Rectal smooth muscle tissue (tissue), 1 donor: ENCODE measurements around the gene ADPRHL1.
"Not testable (repeated sequence)": the region's sequence is repeated elsewhere in the genome, so short reads cannot be mapped to it uniquely, and the experiment has no call there.

Experiments used
- H3K27ac ChIP-seq: one replicate; pipeline ENCODE4 v1.7.0; 2013; ENCODE audit warnings: low read depth, low read length, inconsistent platforms
- H3K27me3 ChIP-seq: one replicate; pipeline ENCODE4 v1.7.0; 2013; ENCODE audit warnings: low read length; ENCODE audit not compliant: control insufficient read depth, insufficient read depth
- H3K36me3 ChIP-seq: one replicate; pipeline ENCODE4 v1.7.0; 2013; ENCODE audit warnings: low read length; ENCODE audit not compliant: control insufficient read depth, insufficient read depth
- H3K4me1 ChIP-seq: one replicate; pipeline ENCODE4 v1.7.0; 2013; ENCODE audit warnings: low read length; ENCODE audit not compliant: control insufficient read depth, insufficient read depth
- H3K4me3 ChIP-seq: one replicate; pipeline ENCODE4 v1.7.0; 2013; ENCODE audit warnings: low read length
- H3K9ac ChIP-seq: one replicate; pipeline ENCODE4 v1.7.0; 2013; ENCODE audit warnings: low read length

Gene ADPRHL1

DNA sequence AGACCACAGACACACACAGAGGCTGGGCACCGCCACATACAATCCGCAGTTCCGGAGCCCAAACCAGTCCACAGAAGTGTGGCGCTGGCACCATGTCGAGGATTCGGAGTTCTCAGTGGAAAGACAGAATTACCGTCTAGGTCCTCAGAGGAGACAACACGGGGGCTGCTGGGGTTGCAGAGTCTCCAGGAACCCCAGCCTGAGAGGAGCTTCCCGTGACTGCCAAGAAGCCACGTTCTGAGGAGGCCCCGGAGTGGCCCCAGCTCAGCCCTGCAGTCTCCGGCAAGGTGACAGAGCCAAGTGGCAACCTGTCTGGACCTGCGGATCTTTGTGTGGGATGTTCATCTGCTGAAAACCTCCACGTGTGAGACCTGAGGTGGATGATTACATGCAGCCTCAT lies 7.3 kb upstream of the ADPRHL1 start:
- Histone ChIP-seq H3K27me3 (no peaks in the 10 kb centered on the region), H3K27ac (no peak overlapping the region), H3K4me3 (no peak overlapping the region), H3K4me1 (peaks cover 3% of the 10 kb centered on the region), H3K36me3 (peaks cover 26% of the 10 kb centered on the region), H3K9ac (no peak overlapping the region)

- Histone ChIP-seq H3K27ac (no peak overlapping the region), H3K4me3 (no peak overlapping the region), H3K36me3 (peaks cover 31% of the 10 kb centered on the region), H3K9ac (no peak overlapping the region), H3K27me3 (no peaks in the 10 kb centered on the region), H3K4me1 (peaks cover 3% of the 10 kb centered on the region)
These were observed 6.8 kb upstream of the ADPRHL1 start for GRCh38 chr13:113460064-113460555.

GRCh38 chr13:113458253-113459065 lies 5.2 kb upstream of the ADPRHL1 start:
- no peak overlapping the region for H3K9ac ChIP-seq
- no peak overlapping the region for H3K4me3 ChIP-seq
- H3K27me3 ChIP-seq = no peaks in the 10 kb centered on the region
- peaks cover 31% of the 10 kb centered on the region for H3K36me3 ChIP-seq
- peaks cover 8% of the 10 kb centered on the region for H3K4me1 ChIP-seq
- peak overlapping the region; percentile 40 for H3K27ac ChIP-seq

GRCh38 chr13:113457510-113457909 lies 4.2 kb upstream of the ADPRHL1 start:
- no peaks in the 10 kb centered on the region for H3K27me3 ChIP-seq
- H3K9ac ChIP-seq = no peak overlapping the region
- H3K4me3 ChIP-seq = no peak overlapping the region
- peaks cover 31% of the 10 kb centered on the region for H3K36me3 ChIP-seq
- no peak overlapping the region for H3K27ac ChIP-seq
- H3K4me1 ChIP-seq = peaks cover 12% of the 10 kb centered on the region

- H3K4me1 ChIP-seq = peaks cover 12% of the 10 kb centered on the region
- H3K9ac ChIP-seq = no peak overlapping the region
- no peaks in the 10 kb centered on the region for H3K27me3 ChIP-seq
- no peak overlapping the region for H3K4me3 ChIP-seq
- H3K27ac ChIP-seq = no peak overlapping the region
- H3K36me3 ChIP-seq = peaks cover 28% of the 10 kb centered on the region
These were observed 2.9 kb upstream of the ADPRHL1 start for GRCh38 chr13:113456116-113456702.

DNA sequence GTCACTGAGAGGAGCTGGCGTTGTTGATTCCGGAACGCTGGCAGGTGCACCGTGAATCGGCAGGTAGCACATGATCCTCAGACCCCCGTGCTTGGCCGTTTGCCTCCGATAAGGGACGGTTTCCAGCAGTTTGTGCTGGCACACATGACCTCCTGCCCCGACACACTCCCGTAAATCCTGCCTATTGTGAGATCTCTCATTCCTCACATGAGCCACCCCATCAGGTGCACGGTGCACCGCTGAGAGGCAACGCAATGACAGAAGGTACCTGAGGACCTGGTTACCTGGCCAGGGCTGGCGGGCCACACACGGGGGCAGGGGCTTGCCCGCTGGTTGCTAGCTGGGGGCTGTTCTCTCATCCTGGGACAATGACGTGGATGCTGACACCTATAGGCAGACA lies 2.1 kb upstream of the ADPRHL1 start:
- H3K9ac ChIP-seq = no peak overlapping the region
- H3K27me3 ChIP-seq = no peaks in the 10 kb centered on the region
- H3K36me3 ChIP-seq = peaks cover 23% of the 10 kb centered on the region
- no peak overlapping the region for H3K4me3 ChIP-seq
- H3K27ac ChIP-seq = no peak overlapping the region
- peaks cover 12% of the 10 kb centered on the region for H3K4me1 ChIP-seq

GRCh38 chr13:113454936-113455335 lies 1.6 kb upstream of the ADPRHL1 start:
- H3K27me3 ChIP-seq = no peaks in the 10 kb centered on the region
- H3K36me3 ChIP-seq = peaks cover 21% of the 10 kb centered on the region
- no peak overlapping the region for H3K9ac ChIP-seq
- H3K4me1 ChIP-seq = peaks cover 12% of the 10 kb centered on the region
- H3K4me3 ChIP-seq = no peak overlapping the region
- no peak overlapping the region for H3K27ac ChIP-seq

DNA sequence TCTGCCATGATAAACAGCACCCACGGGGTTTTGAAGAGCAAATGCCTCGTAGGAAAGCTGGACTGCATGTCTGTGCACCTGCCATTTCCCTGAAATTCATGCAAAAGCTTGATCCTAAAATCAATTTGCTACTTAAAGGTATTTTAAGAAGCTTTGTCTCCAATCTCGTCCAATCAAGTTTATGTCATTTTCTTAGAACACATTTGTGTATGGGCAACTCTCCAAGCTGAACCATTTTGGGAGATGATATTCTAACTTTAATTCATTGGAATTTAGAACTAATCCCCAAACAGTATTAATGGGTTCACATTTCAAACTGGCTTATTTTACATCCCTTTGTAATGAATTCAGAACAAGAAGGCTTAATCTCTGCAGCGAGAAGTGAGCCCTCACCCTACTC lies 822 bp downstream of the ADPRHL1 start:
- Histone ChIP-seq H3K27me3 (no peaks in the 10 kb centered on the region), H3K9ac (no peak overlapping the region), H3K27ac (no peak overlapping the region), H3K4me1 (peaks cover 9% of the 10 kb centered on the region), H3K4me3 (no peak overlapping the region), H3K36me3 (peaks cover 14% of the 10 kb centered on the region)

GRCh38 chr13:113451951-113452421 lies 1.3 kb downstream of the ADPRHL1 start:
- no peak overlapping the region for H3K9ac ChIP-seq
- peaks cover 13% of the 10 kb centered on the region for H3K36me3 ChIP-seq
- no peaks in the 10 kb centered on the region for H3K27me3 ChIP-seq
- H3K4me3 ChIP-seq = no peak overlapping the region
- peaks cover 9% of the 10 kb centered on the region for H3K4me1 ChIP-seq
- H3K27ac ChIP-seq = no peak overlapping the region

GRCh38 chr13:113450861-113451620 lies 2.2 kb downstream of the ADPRHL1 start:
- not testable (repeated sequence) for H3K9ac ChIP-seq, H3K36me3 ChIP-seq, H3K4me1 ChIP-seq, H3K27ac ChIP-seq, H3K27me3 ChIP-seq, H3K4me3 ChIP-seq

- H3K27me3 ChIP-seq, H3K4me1 ChIP-seq, H3K36me3 ChIP-seq, H3K27ac ChIP-seq, H3K9ac ChIP-seq, H3K4me3 ChIP-seq: not testable (repeated sequence)
These were observed 2.9 kb downstream of the ADPRHL1 start for GRCh38 chr13:113450348-113450744.

- no peak overlapping the region for H3K27ac ChIP-seq
- H3K4me3 ChIP-seq = peak overlapping the region; percentile 58
- no peaks in the 10 kb centered on the region for H3K36me3 ChIP-seq
- H3K9ac ChIP-seq = no peak overlapping the region
- H3K4me1 ChIP-seq = peaks cover 9% of the 10 kb centered on the region
- H3K27me3 ChIP-seq = no peaks in the 10 kb centered on the region
These were observed 3.5 kb downstream of the ADPRHL1 start for GRCh38 chr13:113449693-113450347.
